Lung (tissue), 12 donors: ENCODE measurements around the gene STEEP1. TPM values are rescaled to one million over a fixed set of nuclear protein-coding genes. Genes with fewer than 3 reads are reported as not detected.
A peak's percentile ranks its signal among the peaks of the same experiment; 100 is the strongest.

Experiments
- ATAC-seq: fragments of 200-7000 bp; cut with Tn5 transposase; one replicate; pipeline ENCODE4 v1.9.1; 2020; ENCODE audit warnings: moderate number of reproducible peaks; ENCODE audit not compliant: insufficient read depth, low FRiP score
- DNase-seq, 3 donors: peaks; one replicate each; pipeline ENCODE4 v3.0.0-alpha.2; 2013 to 2017
- H3K27ac ChIP-seq, 2 donors: one replicate each; pipeline ENCODE4 v1.5.1; 2013; ENCODE audit warnings: mild to moderate bottlenecking in 2 of 2, moderate library complexity in 2 of 2, control low read depth in 1 of 2, inconsistent platforms in 1 of 2, low read depth in 1 of 2, low read length in 1 of 2
- H3K27me3 ChIP-seq, 3 donors: one replicate each; pipeline ENCODE4 v1.5.1; 2013; ENCODE audit warnings: low read length in 2 of 3; ENCODE audit not compliant: control insufficient read depth in 3 of 3, insufficient read depth in 3 of 3
- H3K36me3 ChIP-seq, 4 donors: one replicate each; pipeline ENCODE4 v1.5.1; 2013; ENCODE audit warnings: low read length in 4 of 4, mild to moderate bottlenecking in 1 of 4, moderate library complexity in 1 of 4; ENCODE audit not compliant: control insufficient read depth in 4 of 4, insufficient read depth in 4 of 4
- H3K4me1 ChIP-seq, 5 donors: one replicate each; pipeline ENCODE4 v1.5.1; 2013; ENCODE audit warnings: low read length in 5 of 5, mild to moderate bottlenecking in 2 of 5, moderate library complexity in 1 of 5; ENCODE audit not compliant: control insufficient read depth in 5 of 5, insufficient read depth in 5 of 5
- H3K4me3 ChIP-seq: one replicate; pipeline ENCODE4 v1.5.1; 2013; ENCODE audit warnings: mild to moderate bottlenecking, control low read depth, moderate library complexity
- H3K9ac ChIP-seq, 2 donors: one replicate each; pipeline ENCODE4 v1.5.1; 2013; ENCODE audit warnings: low read length in 2 of 2, control low read depth in 1 of 2; ENCODE audit not compliant: insufficient read depth in 1 of 2
- H3K9me3 ChIP-seq, 4 donors: one replicate each; pipeline ENCODE4 v1.5.1; 2013; ENCODE audit warnings: low read length in 3 of 4, mild to moderate bottlenecking in 1 of 4, moderate library complexity in 1 of 4; ENCODE audit not compliant: control insufficient read depth in 4 of 4, insufficient read depth in 3 of 4
- CTCF ChIP-seq: IDR thresholded peaks from 2 replicates; pipeline ENCODE4 v1.5.1; 2012; ENCODE audit warnings: mild to moderate bottlenecking; ENCODE audit errors: control extremely low read depth, extremely low read depth
- WGBS, 2 donors: extraction: QIAGEN DNeasy Blood & Tissue Kit; methylation state at CpG; one replicate each; pipeline ENCODE4 v1.1.7; 2013; 5-methylcytosine and 5-hydroxymethylcytosine counted together
- polyA plus RNA-seq, 2 donors: library from polyadenylated mRNA; stranded (reverse); fragments of 200-250 nt; gene quantifications; one replicate each; pipeline ENCODE4 v1.2.1, GENCODE V29; 2013
- total RNA-seq, 2 donors: library from RNA; depleted of rRNA in 1 of 2; stranded (reverse); fragments of >200 nt in 1 of 2; gene quantifications; one replicate each; pipeline ENCODE4 v1.2.1, GENCODE V29; 2014 to 2021
- donor health status: control.
- donor health status: control.
- donor health status: Bipolar disorder and iron deficiency.
- donor health status: healthy.
- donor health status: DM: yes; HTN: yes; CAD: no.

Gene STEEP1
- total and polyA plus RNA-seq, 4 donors = 8.3 to 40.8 (median 18.2) TPM

- no peaks in the 10 kb centered on the region for H3K4me1 ChIP-seq
- no peak for TF ChIP-seq CTCF
- no peak overlapping the region for H3K27ac ChIP-seq
- DNase-seq (no peak), ATAC-seq (no peak)
- whole genome bisulfite sequencing, 2 donors = 79 to 85% methylated on average over 13 of the region's 13 CpGs
- H3K9ac ChIP-seq = no peak overlapping the region
- H3K4me3 ChIP-seq = no peak overlapping the region
- H3K9me3 ChIP-seq = no peaks in the 10 kb centered on the region
- no peaks in the 10 kb centered on the region for H3K36me3 ChIP-seq
- peaks cover 0 to 2% (median 0%) of the 10 kb centered on the region in 3 donors for H3K27me3 ChIP-seq
These were observed 75.8 kb downstream of the STEEP1 start for GRCh38 chrX:119489212-119490074.

- no peaks in the 10 kb centered on the region for H3K9me3 ChIP-seq
- no peak for ATAC-seq
- H3K27ac ChIP-seq = no peak overlapping the region
- H3K27me3 ChIP-seq = peaks cover 0 to 2% (median 0%) of the 10 kb centered on the region in 3 donors
- no peak overlapping the region for H3K4me3 ChIP-seq
- H3K36me3 ChIP-seq = no peaks in the 10 kb centered on the region
- 19% methylated on average over 8 of the region's 8 CpGs for WGBS, 2 donors
- H3K9ac ChIP-seq = no peak overlapping the region
- no peaks in the 10 kb centered on the region for H3K4me1 ChIP-seq
- peak; percentile 39 to 55 (median 43) for DNase-seq
- peak; percentile 36 for TF ChIP-seq CTCF
These were observed 76.5 kb downstream of the STEEP1 start for GRCh38 chrX:119488749-119489148.

Other genes starting within 250 kb of the STEEP1 start
- 10 to 100 TPM in 1 of 2 donors, 1 to 10 TPM in 1; 3.6 to 18.7 TPM for gene SLC25A43, start 166.1 kb downstream of the STEEP1 start, total RNA-seq
- gene SLC25A43, start 166.1 kb downstream of the STEEP1 start, polyA plus RNA-seq = 10 to 100 TPM; 10.7 to 16.5 TPM
- gene SLC25A5, start 97.0 kb downstream of the STEEP1 start, total RNA-seq = 100 to 1,000 TPM; 181 to 430 TPM
- gene SLC25A5, start 97.0 kb downstream of the STEEP1 start, polyA plus RNA-seq = 100 to 1,000 TPM; 169 to 417 TPM
- 10 to 100 TPM; 48.1 to 50.4 TPM for gene UBE2A, start 9.2 kb upstream of the STEEP1 start, total RNA-seq
- 10 to 100 TPM; 44.9 to 47.4 TPM for gene UBE2A, start 9.2 kb upstream of the STEEP1 start, polyA plus RNA-seq
- gene NKRF, start 41.0 kb upstream of the STEEP1 start, total RNA-seq = 1 to 10 TPM; 7.2 to 9.6 TPM
- 1 to 10 TPM; 4.1 to 5.7 TPM for gene NKRF, start 41.0 kb upstream of the STEEP1 start, polyA plus RNA-seq
- 10 to 100 TPM; 21.7 to 25.8 TPM for gene SEPTIN6, start 127.8 kb upstream of the STEEP1 start, total RNA-seq
- 10 to 100 TPM in 1 of 2 donors, 1 to 10 TPM in 1; 6.2 to 13.5 TPM for gene SEPTIN6, start 127.8 kb upstream of the STEEP1 start, polyA plus RNA-seq
- gene SOWAHD, start 193.2 kb upstream of the STEEP1 start, total RNA-seq = 1 to 10 TPM; 1.4 to 5.8 TPM
- 1 to 10 TPM; 3.0 TPM for gene SOWAHD, start 193.2 kb upstream of the STEEP1 start, polyA plus RNA-seq
- gene RPL39, start 226.2 kb upstream of the STEEP1 start, total RNA-seq = 1,000 to 10,000 TPM in 1 of 2 donors, 100 to 1,000 TPM in 1; 662 to 1,097 TPM
- over 10,000 TPM in 1 of 2 donors, 1,000 to 10,000 TPM in 1; 4,331 to 10,699 TPM for gene RPL39, start 226.2 kb upstream of the STEEP1 start, polyA plus RNA-seq